ENCODE measurements around the gene RBFOX1.
"Not testable (repeated sequence)": the region's sequence is repeated elsewhere in the genome, so short reads cannot be mapped to it uniquely, and the experiment has no call there.

The RBFOX1 gene

DNA sequence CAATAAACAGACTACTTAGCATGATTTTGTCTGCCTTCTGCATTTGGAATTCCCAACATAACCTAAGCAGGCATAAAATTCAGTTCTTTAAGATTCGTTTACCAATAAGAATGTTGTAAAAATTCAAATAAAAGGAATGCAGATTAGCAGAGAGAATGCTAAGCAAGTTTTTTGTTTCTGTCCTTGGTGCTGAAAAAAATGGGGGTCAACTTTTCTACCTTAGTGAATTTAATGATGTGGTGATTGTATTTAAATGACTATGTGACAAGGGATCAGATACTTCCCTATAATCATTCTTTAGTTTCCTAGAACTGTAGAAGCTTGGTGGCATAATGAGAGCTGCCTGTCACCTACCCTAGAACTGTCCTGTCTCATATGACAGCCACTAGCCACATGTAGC lies 159.5 kb downstream of the RBFOX1 start:
- in situ Hi-C loops (cut with MboI; ENCODE audit: low pct_unique_long_range_greater_than_20kb, low sequenced_read_pairs, unreplicated experiment) = no loop called here
- TF ChIP-seq, protein P1, sequence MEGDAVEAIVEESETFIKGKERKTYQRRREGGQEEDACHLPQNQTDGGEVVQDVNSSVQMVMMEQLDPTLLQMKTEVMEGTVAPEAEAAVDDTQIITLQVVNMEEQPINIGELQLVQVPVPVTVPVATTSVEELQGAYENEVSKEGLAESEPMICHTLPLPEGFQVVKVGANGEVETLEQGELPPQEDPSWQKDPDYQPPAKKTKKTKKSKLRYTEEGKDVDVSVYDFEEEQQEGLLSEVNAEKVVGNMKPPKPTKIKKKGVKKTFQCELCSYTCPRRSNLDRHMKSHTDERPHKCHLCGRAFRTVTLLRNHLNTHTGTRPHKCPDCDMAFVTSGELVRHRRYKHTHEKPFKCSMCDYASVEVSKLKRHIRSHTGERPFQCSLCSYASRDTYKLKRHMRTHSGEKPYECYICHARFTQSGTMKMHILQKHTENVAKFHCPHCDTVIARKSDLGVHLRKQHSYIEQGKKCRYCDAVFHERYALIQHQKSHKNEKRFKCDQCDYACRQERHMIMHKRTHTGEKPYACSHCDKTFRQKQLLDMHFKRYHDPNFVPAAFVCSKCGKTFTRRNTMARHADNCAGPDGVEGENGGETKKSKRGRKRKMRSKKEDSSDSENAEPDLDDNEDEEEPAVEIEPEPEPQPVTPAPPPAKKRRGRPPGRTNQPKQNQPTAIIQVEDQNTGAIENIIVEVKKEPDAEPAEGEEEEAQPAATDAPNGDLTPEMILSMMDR (IDR thresholded peaks at IDR 0.05; ENCODE audit: extremely low read depth, insufficient read depth, missing control alignments) = no peak
- no peak for DNase-seq (ENCODE audit: low spot score)

DNA sequence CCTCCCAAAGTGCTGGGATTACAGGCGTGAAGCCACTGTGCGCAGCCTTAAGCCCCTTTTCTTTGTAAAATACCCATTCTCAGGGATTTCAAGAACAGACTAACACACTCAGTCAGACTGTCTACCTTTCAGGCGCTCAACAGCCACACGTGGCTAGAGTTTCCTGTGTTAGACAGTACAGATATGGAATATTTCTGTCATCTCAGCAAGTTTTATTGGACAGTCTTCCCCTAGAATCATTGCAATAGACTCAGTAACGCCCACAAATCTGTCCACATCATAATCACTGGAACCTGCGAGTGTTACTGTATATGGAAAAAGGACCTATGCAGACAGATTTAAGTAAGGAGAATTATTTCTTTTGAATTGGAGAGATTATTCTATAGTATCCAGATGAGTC lies 160.5 kb downstream of the RBFOX1 start:
- DNase-seq (ENCODE audit: low spot score) = no peak
- in situ Hi-C loops (cut with MboI; ENCODE audit: low pct_unique_long_range_greater_than_20kb, low sequenced_read_pairs, unreplicated experiment) = no loop called here
- TF ChIP-seq, protein P1 (IDR thresholded peaks at IDR 0.05; ENCODE audit: extremely low read depth, insufficient read depth, missing control alignments) = no peak

DNA sequence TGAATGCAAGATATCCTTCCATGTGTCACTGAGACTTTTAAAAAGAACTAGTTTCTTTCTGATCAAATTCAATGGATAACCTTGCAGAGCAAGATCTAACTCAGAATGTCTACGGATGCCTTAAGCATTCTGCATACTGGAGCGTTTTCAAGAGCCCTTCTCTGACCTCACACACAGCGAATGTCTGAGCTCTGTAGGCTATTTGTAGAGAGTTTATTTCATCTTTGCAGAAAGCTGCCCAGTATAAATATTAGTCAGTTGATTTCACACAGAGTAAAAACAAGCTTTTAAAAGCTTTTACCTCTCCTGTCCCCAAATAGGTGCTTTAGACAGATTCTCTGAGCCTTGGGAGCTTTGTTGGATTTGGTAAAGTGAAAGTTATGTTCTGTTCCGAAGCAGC lies 165.0 kb downstream of the RBFOX1 start:
- no peak for DNase-seq (ENCODE audit: low spot score)
- TF ChIP-seq, protein P1 (IDR thresholded peaks at IDR 0.05; ENCODE audit: extremely low read depth, insufficient read depth, missing control alignments) = no peak
- in situ Hi-C loops (cut with MboI; ENCODE audit: low pct_unique_long_range_greater_than_20kb, low sequenced_read_pairs, unreplicated experiment) = no loop called here

DNA sequence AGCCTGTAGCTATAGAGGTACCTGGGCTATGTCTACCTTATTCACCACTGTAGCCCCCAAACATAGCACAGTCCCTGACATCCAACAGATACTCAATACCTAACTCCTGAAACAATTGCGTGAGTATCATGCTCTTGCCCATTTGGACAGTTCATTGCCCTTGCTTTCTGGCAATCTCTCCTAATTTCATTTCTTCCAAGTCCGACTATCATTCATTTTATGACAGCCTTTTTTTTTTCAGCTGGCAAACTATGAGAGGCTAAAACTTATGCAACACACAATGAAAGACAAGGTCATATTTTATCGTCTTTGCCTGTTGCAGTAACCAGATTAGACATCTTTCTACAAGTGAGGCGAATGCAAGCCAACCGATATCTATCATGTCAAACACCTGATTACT lies 169.2 kb downstream of the RBFOX1 start:
- TF ChIP-seq, protein P1 (IDR thresholded peaks at IDR 0.05; ENCODE audit: extremely low read depth, insufficient read depth, missing control alignments) = no peak
- in situ Hi-C loops (cut with MboI; ENCODE audit: low pct_unique_long_range_greater_than_20kb, low sequenced_read_pairs, unreplicated experiment) = no loop called here
- DNase-seq (ENCODE audit: low spot score) = no peak

DNA sequence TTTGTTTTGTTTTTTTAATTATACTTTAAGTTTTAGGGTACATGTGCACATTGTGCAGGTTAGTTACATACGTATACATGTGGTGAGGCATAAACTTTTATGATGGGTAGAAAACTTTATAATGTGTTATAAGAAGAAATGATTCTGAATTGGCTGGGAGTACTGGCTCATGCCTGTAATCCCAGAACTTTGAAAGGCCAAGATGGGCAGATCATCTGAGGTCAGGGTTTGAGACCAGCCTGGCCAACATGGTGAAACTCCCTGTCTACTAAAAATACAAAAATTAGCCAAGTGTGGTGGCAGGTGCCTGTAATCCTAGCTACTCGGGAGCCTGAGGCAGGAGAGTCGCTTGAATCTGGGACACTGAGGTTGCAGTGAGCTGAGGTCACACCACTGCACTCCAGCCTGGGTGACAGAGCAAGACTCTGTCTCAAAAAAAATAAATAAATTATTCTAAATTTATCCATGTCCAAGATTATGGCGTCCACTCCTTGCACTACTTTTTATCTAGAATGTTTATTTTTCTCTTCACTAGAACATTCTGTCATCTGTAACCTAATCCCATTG lies 170.0 kb downstream of the RBFOX1 start:
- in situ Hi-C loops (cut with MboI; ENCODE audit: low pct_unique_long_range_greater_than_20kb, low sequenced_read_pairs, unreplicated experiment) = not testable (repeated sequence)

DNA sequence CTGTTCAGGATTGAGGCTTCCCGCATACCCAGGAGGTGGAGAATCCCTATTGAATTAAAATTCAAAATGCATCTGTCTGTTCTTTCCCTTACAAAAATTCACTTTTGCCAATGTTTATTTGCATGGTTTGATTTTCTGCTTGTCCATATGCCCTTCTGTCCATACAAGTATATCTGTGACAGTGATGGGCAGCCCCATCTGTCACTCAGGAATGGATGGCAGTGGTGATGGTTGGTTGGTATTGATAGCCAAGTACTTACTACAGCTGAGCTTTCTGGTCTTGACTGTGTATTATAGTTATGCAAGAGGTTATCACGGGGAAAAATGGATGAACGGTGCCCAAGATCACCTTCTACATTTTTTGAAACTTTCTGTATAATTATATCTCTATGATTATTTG lies 171.0 kb downstream of the RBFOX1 start:
- in situ Hi-C loops (cut with MboI; ENCODE audit: low pct_unique_long_range_greater_than_20kb, low sequenced_read_pairs, unreplicated experiment) = no loop called here
- TF ChIP-seq, protein P1 (IDR thresholded peaks at IDR 0.05; ENCODE audit: extremely low read depth, insufficient read depth, missing control alignments) = no peak
- DNase-seq (ENCODE audit: low spot score) = no peak

More for the DNA sequence above, 170.0 kb downstream of the RBFOX1 start:
- DNase-seq (ENCODE audit: low spot score) = not testable (repeated sequence)

DNA sequence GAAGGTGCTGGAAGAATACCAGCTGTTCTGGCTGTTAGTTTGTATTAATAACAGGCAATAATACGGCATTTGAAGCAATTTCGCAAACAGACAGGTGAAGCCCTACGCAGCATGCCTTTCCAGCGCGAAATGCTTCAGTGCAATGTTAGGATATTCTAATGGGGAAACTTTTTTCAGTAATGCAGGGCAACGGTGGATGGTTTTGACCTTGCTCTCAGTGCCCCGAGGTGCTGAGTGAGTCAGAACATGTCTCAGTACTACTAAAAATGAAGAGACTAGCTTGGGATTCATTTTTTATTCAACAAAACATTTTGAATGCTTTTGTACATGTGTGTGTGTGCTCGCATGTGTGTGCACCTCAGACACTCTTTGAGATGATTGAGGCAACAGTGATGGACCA lies 172.2 kb downstream of the RBFOX1 start:
- in situ Hi-C loops (cut with MboI; ENCODE audit: low pct_unique_long_range_greater_than_20kb, low sequenced_read_pairs, unreplicated experiment) = no loop called here
- no peak for DNase-seq (ENCODE audit: low spot score)
- TF ChIP-seq, protein P1 (IDR thresholded peaks at IDR 0.05; ENCODE audit: extremely low read depth, insufficient read depth, missing control alignments) = no peak
